Osteoblast (primary cell): ENCODE measurements around the gene BCL2L15. TPM values are rescaled to one million over a fixed set of nuclear protein-coding genes. Genes with fewer than 3 reads are reported as not detected.
A peak's percentile ranks its signal among the peaks of the same experiment; 100 is the strongest.

ENCODE experiments used
- DNase-seq: peaks from one replicate; pipeline ENCODE4 v3.0.0; 2011; ENCODE audit warnings: low spot score, mixed read lengths; ENCODE audit not compliant: insufficient read length; ENCODE audit errors: missing footprints
- H2AFZ ChIP-seq: 2 replicates; pipeline ENCODE4 v1.6.0; 2011; ENCODE audit warnings: mild to moderate bottlenecking, low read length
- H3K27ac ChIP-seq: 2 replicates; pipeline ENCODE4 v1.5.1; 2011; ENCODE audit warnings: mild to moderate bottlenecking, low read depth, low read length, moderate library complexity
- H3K27me3 ChIP-seq: 2 replicates; pipeline ENCODE4 v1.6.0; 2012; ENCODE audit warnings: mild to moderate bottlenecking, control low read depth, inconsistent platforms, low read length, moderate library complexity; ENCODE audit not compliant: insufficient read depth
- H3K36me3 ChIP-seq: 2 replicates; pipeline ENCODE4 v1.5.1; 2011; ENCODE audit warnings: mild to moderate bottlenecking, low read length, control low read depth, moderate library complexity; ENCODE audit not compliant: insufficient read depth
- H3K4me1 ChIP-seq: 2 replicates; pipeline ENCODE4 v1.5.1; 2011; ENCODE audit warnings: mild to moderate bottlenecking, low read length, control low read depth, moderate library complexity; ENCODE audit not compliant: insufficient read depth
- H3K4me2 ChIP-seq: 2 replicates; pipeline ENCODE4 v1.6.0; 2011; ENCODE audit warnings: mild to moderate bottlenecking, low read length; ENCODE audit not compliant: insufficient read depth
- H3K4me3 ChIP-seq: fragments of 200-600 bp; sonication (generic); 3 replicates; pipeline ENCODE4 v1.5.1; 2012; ENCODE audit warnings: mild to moderate bottlenecking, low read length, inconsistent platforms; ENCODE audit not compliant: insufficient read depth
- H3K79me2 ChIP-seq: 2 replicates; pipeline ENCODE4 v1.6.0; 2012; ENCODE audit warnings: mild to moderate bottlenecking, low read length, control low read depth, inconsistent platforms; ENCODE audit not compliant: insufficient read depth
- H3K9me3 ChIP-seq: 2 replicates; pipeline ENCODE4 v1.5.1; 2011; ENCODE audit warnings: low read depth, low read length, control low read depth
- H4K20me1 ChIP-seq: 2 replicates; pipeline ENCODE4 v1.6.0; 2012; ENCODE audit warnings: mild to moderate bottlenecking, low read length, control low read depth; ENCODE audit not compliant: insufficient read depth
- CTCF ChIP-seq: IDR thresholded peaks from 2 replicates; pipeline ENCODE4 v1.5.1; 2011; ENCODE audit warnings: mild to moderate bottlenecking, low read depth, low read length, moderate library complexity; ENCODE audit errors: extremely low read depth
- total RNA-seq: library from RNA; depleted of rRNA; stranded (reverse); fragments of >200 nt; gene quantifications from 2 replicates; pipeline ENCODE4 v1.2.3, GENCODE V29; 2012

The BCL2L15 gene
- total RNA-seq, 1 donor: 0.36 TPM

- peak overlapping the region; percentile 92 for H3K27ac ChIP-seq
- H3K4me1 ChIP-seq: peaks cover 21% of the 10 kb centered on the region
- no peaks in the 10 kb centered on the region for H3K36me3 ChIP-seq
- H3K79me2 ChIP-seq: no peaks in the 10 kb centered on the region
- no peaks in the 10 kb centered on the region for H3K9me3 ChIP-seq
- no peak overlapping the region for H3K4me3 ChIP-seq
- no peak for DNase-seq
- no peak overlapping the region for H3K4me2 ChIP-seq
- TF ChIP-seq CTCF: no peak
- no peak overlapping the region for H2AFZ ChIP-seq
- no peaks in the 10 kb centered on the region for H3K27me3 ChIP-seq
- no peaks in the 10 kb centered on the region for H4K20me1 ChIP-seq
These were observed 25.7 kb downstream of the BCL2L15 start for GRCh38 chr1:113861641-113862040.

GRCh38 chr1:113860891-113861290 lies 26.5 kb downstream of the BCL2L15 start:
- H2AFZ ChIP-seq: peak overlapping the region; percentile 56
- no peaks in the 10 kb centered on the region for H3K9me3 ChIP-seq
- peak overlapping the region; percentile 92 for H3K27ac ChIP-seq
- H3K4me1 ChIP-seq: peaks cover 21% of the 10 kb centered on the region
- no peak for TF ChIP-seq CTCF
- DNase-seq: no peak
- no peaks in the 10 kb centered on the region for H3K79me2 ChIP-seq
- no peaks in the 10 kb centered on the region for H3K36me3 ChIP-seq
- peak overlapping the region; percentile 73 for H3K4me2 ChIP-seq
- peak overlapping the region; percentile 3 for H3K4me3 ChIP-seq
- H3K27me3 ChIP-seq: no peaks in the 10 kb centered on the region
- no peaks in the 10 kb centered on the region for H4K20me1 ChIP-seq

- H3K79me2 ChIP-seq: no peaks in the 10 kb centered on the region
- peak overlapping the region; percentile 92 for H3K27ac ChIP-seq
- H3K4me1 ChIP-seq: peaks cover 21% of the 10 kb centered on the region
- H3K4me3 ChIP-seq: peak overlapping the region; percentile 44
- H3K36me3 ChIP-seq: no peaks in the 10 kb centered on the region
- no peak for DNase-seq
- TF ChIP-seq CTCF: no peak
- peak overlapping the region; percentile 86 for H2AFZ ChIP-seq
- no peaks in the 10 kb centered on the region for H4K20me1 ChIP-seq
- H3K27me3 ChIP-seq: no peaks in the 10 kb centered on the region
- H3K4me2 ChIP-seq: peak overlapping the region; percentile 68
- H3K9me3 ChIP-seq: no peaks in the 10 kb centered on the region
These were observed 27.8 kb downstream of the BCL2L15 start for GRCh38 chr1:113859478-113860175.

- no peak for DNase-seq
- no peaks in the 10 kb centered on the region for H3K9me3 ChIP-seq
- H4K20me1 ChIP-seq: no peaks in the 10 kb centered on the region
- H3K27ac ChIP-seq: peak overlapping the region; percentile 92
- H3K27me3 ChIP-seq: no peaks in the 10 kb centered on the region
- no peak for TF ChIP-seq CTCF
- no peaks in the 10 kb centered on the region for H3K79me2 ChIP-seq
- no peak overlapping the region for H3K4me3 ChIP-seq
- peak overlapping the region; percentile 68 for H3K4me2 ChIP-seq
- H2AFZ ChIP-seq: peak overlapping the region; percentile 86
- peaks cover 21% of the 10 kb centered on the region for H3K4me1 ChIP-seq
- no peaks in the 10 kb centered on the region for H3K36me3 ChIP-seq
These were observed 28.4 kb downstream of the BCL2L15 start for GRCh38 chr1:113858982-113859381.
